Activated naive CD4-positive, alpha-beta T cell treated with anti-CD3 and anti-CD28 coated beads, Interleukin-2, amount 50 U/mL, for 24 hours (primary cell): ENCODE measurements around the gene ASB1.

ENCODE experiments used
- H3K27ac Mint-ChIP-seq: one replicate; pipeline ENCODE4 v1.8.0; 2021; ENCODE audit warnings: mild to moderate bottlenecking, mixed read lengths
- H3K27me3 Mint-ChIP-seq: one replicate; pipeline ENCODE4 v1.8.0; 2021; ENCODE audit warnings: mixed read lengths
- H3K36me3 Mint-ChIP-seq: one replicate; pipeline ENCODE4 v1.8.0; 2021; ENCODE audit warnings: mixed read lengths
- H3K4me1 Mint-ChIP-seq: one replicate; pipeline ENCODE4 v1.8.0; 2021; ENCODE audit warnings: mixed read lengths
- H3K4me3 Mint-ChIP-seq: one replicate; pipeline ENCODE4 v1.8.0; 2021; ENCODE audit warnings: mild to moderate bottlenecking, mixed read lengths
- H3K9me3 Mint-ChIP-seq: one replicate; pipeline ENCODE4 v1.8.0; 2021; ENCODE audit warnings: mixed read lengths

Gene ASB1, protein sequence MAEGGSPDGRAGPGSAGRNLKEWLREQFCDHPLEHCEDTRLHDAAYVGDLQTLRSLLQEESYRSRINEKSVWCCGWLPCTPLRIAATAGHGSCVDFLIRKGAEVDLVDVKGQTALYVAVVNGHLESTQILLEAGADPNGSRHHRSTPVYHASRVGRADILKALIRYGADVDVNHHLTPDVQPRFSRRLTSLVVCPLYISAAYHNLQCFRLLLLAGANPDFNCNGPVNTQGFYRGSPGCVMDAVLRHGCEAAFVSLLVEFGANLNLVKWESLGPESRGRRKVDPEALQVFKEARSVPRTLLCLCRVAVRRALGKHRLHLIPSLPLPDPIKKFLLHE

GRCh38 chr2:238426568-238427434 is at the start of gene ASB1:
ASB1 (plus strand) TSS chr2:238426927; CDS start chr2:238427071, 144 bp downstream.
- no peaks in the 10 kb centered on the region for H3K9me3 Mint-ChIP-seq

DNA sequence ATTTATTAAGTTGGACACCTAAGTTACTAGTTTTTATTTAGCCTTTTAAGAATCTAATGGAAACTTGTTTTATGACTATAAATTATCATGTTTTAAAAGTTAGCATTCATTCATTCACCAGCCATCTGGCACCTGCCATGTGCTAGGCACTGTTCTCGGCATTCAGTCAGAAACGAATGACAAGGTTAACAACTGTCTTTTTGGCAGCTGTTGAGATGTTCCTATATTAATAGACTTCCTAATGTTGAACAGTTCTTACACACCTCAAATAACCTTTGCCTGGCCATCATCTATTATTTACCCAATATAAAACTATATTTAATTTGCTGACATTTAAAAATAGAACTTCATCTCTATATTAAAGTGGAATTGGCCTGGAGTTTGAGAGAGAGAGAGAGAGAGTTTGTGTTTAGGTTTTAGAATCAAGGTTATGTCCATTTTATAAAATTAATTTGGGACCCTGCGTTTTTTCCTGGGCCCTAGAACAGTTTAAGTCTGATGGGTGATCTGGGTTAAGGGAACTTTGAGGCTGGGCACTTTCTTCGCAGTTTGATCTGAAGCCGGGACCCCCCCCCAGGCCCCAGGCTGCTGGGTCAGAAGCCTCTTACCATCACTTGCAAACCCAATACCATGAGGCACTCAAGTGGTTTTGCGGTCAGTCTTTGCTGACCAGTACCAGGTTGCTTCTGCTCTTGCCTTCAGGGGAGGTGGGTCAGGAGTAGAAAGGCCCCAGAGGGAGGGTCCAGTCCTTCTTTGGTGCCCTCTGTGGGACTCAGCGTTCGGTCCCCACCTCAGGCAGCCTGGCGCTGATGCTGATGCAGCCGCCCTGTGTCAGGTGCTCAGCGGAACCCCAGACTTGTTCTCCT is 48.3 kb upstream of the ASB1 start:
- H3K27me3 Mint-ChIP-seq, result no peaks in the 10 kb centered on the region
- H3K4me3 Mint-ChIP-seq, result no peak overlapping the region
- no peak overlapping the region for H3K27ac Mint-ChIP-seq
- H3K9me3 Mint-ChIP-seq, result no peaks in the 10 kb centered on the region
- H3K36me3 Mint-ChIP-seq, result peaks cover 15% of the 10 kb centered on the region
- H3K4me1 Mint-ChIP-seq, result peaks cover 26% of the 10 kb centered on the region

More at GRCh38 chr2:238426568-238427434, at the start of gene ASB1:
- peak within 1 kb of the TSS; percentile 96 for H3K27ac Mint-ChIP-seq
- peaks cover 11% of the 10 kb centered on the region for H3K36me3 Mint-ChIP-seq
- no peaks in the 10 kb centered on the region for H3K27me3 Mint-ChIP-seq
- peak within 1 kb of the TSS; percentile 91 for H3K4me3 Mint-ChIP-seq
- H3K4me1 Mint-ChIP-seq, result peaks cover 50% of the 10 kb centered on the region

- Mint-ChIP-seq H3K9me3 (no peaks in the 10 kb centered on the region), H3K4me3 (no peak overlapping the region), H3K4me1 (peaks cover 26% of the 10 kb centered on the region), H3K27me3 (no peaks in the 10 kb centered on the region), H3K27ac (peak overlapping the region; percentile 21), H3K36me3 (peaks cover 12% of the 10 kb centered on the region)
Observed at GRCh38 chr2:238379096-238379810, 47.5 kb upstream of the ASB1 start.

DNA sequence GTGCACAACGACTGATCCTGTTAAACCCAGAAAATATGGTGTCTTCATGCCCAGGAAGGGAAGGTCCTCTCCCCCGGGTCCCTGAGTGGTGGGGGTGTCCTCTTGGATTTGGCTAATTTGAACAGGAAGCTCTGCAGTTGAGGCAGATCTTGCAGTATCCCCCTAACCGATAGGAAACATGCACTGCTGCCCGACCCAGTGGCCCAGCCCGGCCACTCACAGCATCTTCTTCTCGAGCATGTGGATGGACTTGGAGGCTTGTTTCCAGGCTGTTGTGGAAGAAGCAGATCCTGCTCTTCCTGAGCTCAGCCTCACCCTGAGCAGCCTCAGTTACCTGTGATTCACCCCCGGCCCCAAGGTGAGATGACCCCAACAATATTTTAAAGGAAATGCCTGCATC is 46.4 kb upstream of the ASB1 start:
- Mint-ChIP-seq H3K27ac (no peak overlapping the region), H3K4me1 (peaks cover 26% of the 10 kb centered on the region), H3K27me3 (no peaks in the 10 kb centered on the region), H3K9me3 (no peaks in the 10 kb centered on the region), H3K36me3 (peaks cover 12% of the 10 kb centered on the region), H3K4me3 (no peak overlapping the region)

GRCh38 chr2:238380785-238381184 is 45.9 kb upstream of the ASB1 start:
- Mint-ChIP-seq H3K4me1 (peaks cover 26% of the 10 kb centered on the region), H3K36me3 (peaks cover 12% of the 10 kb centered on the region), H3K4me3 (no peak overlapping the region), H3K9me3 (no peaks in the 10 kb centered on the region), H3K27me3 (no peaks in the 10 kb centered on the region), H3K27ac (no peak overlapping the region)

GRCh38 chr2:238381341-238382115 is 45.2 kb upstream of the ASB1 start:
- Mint-ChIP-seq H3K4me3 (no peak overlapping the region), H3K27ac (no peak overlapping the region), H3K9me3 (no peaks in the 10 kb centered on the region), H3K4me1 (peaks cover 26% of the 10 kb centered on the region), H3K36me3 (peaks cover 12% of the 10 kb centered on the region), H3K27me3 (no peaks in the 10 kb centered on the region)

DNA sequence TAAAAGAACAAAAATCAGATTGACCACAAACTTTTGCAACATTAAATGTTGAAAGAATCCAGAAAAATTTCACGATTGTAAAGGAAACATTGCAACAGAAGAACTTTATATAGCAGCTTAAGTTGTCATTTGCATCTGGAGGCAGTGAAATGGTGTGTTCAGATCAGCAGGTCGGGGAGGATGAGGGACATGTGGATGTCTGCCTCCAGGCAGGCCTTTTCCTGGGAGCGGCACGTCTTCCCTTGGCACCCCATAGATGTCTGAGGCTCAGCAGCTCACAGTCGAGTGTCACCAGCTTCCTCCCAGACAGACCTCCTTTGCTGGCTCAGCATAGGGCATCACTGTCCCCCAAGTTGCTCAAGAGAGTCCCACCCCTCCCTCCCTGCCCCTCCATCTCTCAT is 44.3 kb upstream of the ASB1 start:
- peaks cover 19% of the 10 kb centered on the region for H3K4me1 Mint-ChIP-seq
- no peaks in the 10 kb centered on the region for H3K27me3 Mint-ChIP-seq
- H3K4me3 Mint-ChIP-seq, result no peak overlapping the region
- H3K27ac Mint-ChIP-seq, result no peak overlapping the region
- H3K9me3 Mint-ChIP-seq, result no peaks in the 10 kb centered on the region
- peaks cover 12% of the 10 kb centered on the region for H3K36me3 Mint-ChIP-seq

GRCh38 chr2:238383135-238383534 is 43.6 kb upstream of the ASB1 start:
- no peak overlapping the region for H3K27ac Mint-ChIP-seq
- peaks cover 12% of the 10 kb centered on the region for H3K36me3 Mint-ChIP-seq
- no peaks in the 10 kb centered on the region for H3K9me3 Mint-ChIP-seq
- H3K4me3 Mint-ChIP-seq, result no peak overlapping the region
- peaks cover 11% of the 10 kb centered on the region for H3K4me1 Mint-ChIP-seq
- H3K27me3 Mint-ChIP-seq, result no peaks in the 10 kb centered on the region

- Mint-ChIP-seq H3K27me3 (no peaks in the 10 kb centered on the region), H3K27ac (no peak overlapping the region), H3K36me3 (peaks cover 12% of the 10 kb centered on the region), H3K4me1 (peaks cover 8% of the 10 kb centered on the region), H3K4me3 (no peak overlapping the region), H3K9me3 (no peaks in the 10 kb centered on the region)
Observed at GRCh38 chr2:238383743-238384380, 42.9 kb upstream of the ASB1 start.

- H3K4me1 Mint-ChIP-seq, result no peaks in the 10 kb centered on the region
- H3K9me3 Mint-ChIP-seq, result no peaks in the 10 kb centered on the region
- H3K27me3 Mint-ChIP-seq, result no peaks in the 10 kb centered on the region
- H3K4me3 Mint-ChIP-seq, result no peak overlapping the region
- no peak overlapping the region for H3K27ac Mint-ChIP-seq
- H3K36me3 Mint-ChIP-seq, result peaks cover 6% of the 10 kb centered on the region
Observed at GRCh38 chr2:238387332-238387731, 39.4 kb upstream of the ASB1 start.

- no peaks in the 10 kb centered on the region for H3K27me3 Mint-ChIP-seq
- no peak overlapping the region for H3K4me3 Mint-ChIP-seq
- no peaks in the 10 kb centered on the region for H3K4me1 Mint-ChIP-seq
- H3K9me3 Mint-ChIP-seq, result no peaks in the 10 kb centered on the region
- H3K36me3 Mint-ChIP-seq, result no peaks in the 10 kb centered on the region
- H3K27ac Mint-ChIP-seq, result no peak overlapping the region
Observed at GRCh38 chr2:238388794-238389193, 37.9 kb upstream of the ASB1 start.

DNA sequence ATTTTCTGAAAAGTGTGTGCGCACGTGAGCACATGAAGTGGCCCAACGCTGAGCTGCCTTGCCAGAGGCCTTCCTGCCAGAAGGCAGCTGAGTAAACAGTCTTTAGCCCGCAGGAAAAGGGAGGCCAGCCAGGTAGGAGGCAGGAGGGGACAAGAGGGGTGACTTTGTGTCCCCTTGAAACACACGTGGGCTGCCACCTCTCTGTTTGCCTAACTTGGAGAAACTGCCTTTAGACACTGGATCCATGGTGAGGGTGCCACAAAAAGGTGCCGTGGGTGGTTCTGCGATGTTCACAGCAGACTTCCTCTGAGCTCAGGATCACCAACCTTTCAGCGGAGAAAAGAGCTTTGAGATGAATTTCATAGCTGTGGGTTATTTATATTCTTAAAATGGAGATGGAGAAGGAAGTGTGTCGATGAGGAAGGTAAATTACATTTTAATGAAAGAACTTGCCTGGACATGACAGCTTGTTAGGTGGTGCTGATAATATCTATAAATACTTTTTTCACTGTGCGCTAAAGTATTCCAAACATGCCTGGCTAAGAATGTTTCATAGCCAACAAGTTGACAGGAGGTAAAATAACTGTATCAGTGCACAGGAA is 36.6 kb upstream of the ASB1 start:
- Mint-ChIP-seq H3K36me3 (no peaks in the 10 kb centered on the region), H3K27ac (no peak overlapping the region), H3K27me3 (no peaks in the 10 kb centered on the region), H3K9me3 (no peaks in the 10 kb centered on the region), H3K4me1 (no peaks in the 10 kb centered on the region), H3K4me3 (no peak overlapping the region)

GRCh38 chr2:238391042-238391689 is 35.6 kb upstream of the ASB1 start:
- Mint-ChIP-seq H3K4me3 (no peak overlapping the region), H3K4me1 (no peaks in the 10 kb centered on the region), H3K36me3 (no peaks in the 10 kb centered on the region), H3K27me3 (no peaks in the 10 kb centered on the region), H3K9me3 (no peaks in the 10 kb centered on the region), H3K27ac (no peak overlapping the region)
